OCI-LY1 (cell line): ENCODE results near the gene IER3IP1.

Experiments used
- EZH2 ChIP-seq: fragments of 200-600 bp; sonication (generic), shearing (Covaris generic); IDR thresholded peaks from 2 replicates; pipeline ENCODE4 v1.8.0; 2017; ENCODE audit warnings: borderline replicate concordance, mixed run types, mild to moderate bottlenecking, antibody characterized with exemption, low read length, moderate library complexity, mixed read lengths
- TF ChIP-seq, protein P1 (sequence below): fragments of 200-600 bp; sonication (generic), shearing (Covaris generic); IDR thresholded peaks from 2 replicates; pipeline ENCODE4 v1.5.1; 2017; ENCODE audit warnings: mild to moderate bottlenecking, antibody characterized with exemption, low read length, moderate library complexity, mixed read lengths

DNA sequence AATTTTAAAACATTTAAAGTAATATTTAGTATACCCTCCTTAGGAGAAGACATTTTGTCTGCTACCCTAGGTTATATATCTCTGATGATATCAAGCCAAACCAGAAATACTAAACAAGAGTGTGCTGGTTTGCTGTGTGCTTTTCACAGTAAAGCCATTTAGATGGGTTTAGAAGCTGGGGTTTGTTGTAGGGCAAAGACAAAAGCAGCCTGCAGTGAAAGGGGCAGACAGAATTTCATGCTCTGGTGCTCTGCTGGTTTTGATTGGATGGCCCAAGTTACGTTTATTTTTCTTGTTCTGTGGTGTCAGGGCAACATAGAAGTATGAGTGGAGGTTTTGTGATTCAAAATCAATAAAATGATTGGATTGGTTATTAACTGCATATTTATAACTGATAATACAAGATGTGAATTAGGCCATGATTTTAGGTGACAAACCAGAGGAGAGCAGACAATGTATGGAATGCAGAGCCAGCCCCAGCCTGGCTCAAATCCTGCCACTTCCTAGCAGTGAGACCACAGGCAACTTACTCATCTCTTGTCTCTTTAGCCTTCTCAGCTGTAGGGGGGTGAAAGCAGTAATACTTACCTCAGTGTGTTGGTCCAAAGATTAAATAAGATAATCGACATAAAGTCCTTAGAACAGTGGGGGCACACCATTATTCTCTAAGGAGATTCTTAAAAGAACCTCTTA is 30.9 kb upstream of the IER3IP1 start:
- TF ChIP-seq, protein P1, sequence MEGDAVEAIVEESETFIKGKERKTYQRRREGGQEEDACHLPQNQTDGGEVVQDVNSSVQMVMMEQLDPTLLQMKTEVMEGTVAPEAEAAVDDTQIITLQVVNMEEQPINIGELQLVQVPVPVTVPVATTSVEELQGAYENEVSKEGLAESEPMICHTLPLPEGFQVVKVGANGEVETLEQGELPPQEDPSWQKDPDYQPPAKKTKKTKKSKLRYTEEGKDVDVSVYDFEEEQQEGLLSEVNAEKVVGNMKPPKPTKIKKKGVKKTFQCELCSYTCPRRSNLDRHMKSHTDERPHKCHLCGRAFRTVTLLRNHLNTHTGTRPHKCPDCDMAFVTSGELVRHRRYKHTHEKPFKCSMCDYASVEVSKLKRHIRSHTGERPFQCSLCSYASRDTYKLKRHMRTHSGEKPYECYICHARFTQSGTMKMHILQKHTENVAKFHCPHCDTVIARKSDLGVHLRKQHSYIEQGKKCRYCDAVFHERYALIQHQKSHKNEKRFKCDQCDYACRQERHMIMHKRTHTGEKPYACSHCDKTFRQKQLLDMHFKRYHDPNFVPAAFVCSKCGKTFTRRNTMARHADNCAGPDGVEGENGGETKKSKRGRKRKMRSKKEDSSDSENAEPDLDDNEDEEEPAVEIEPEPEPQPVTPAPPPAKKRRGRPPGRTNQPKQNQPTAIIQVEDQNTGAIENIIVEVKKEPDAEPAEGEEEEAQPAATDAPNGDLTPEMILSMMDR, result no peak
- no peak for TF ChIP-seq EZH2
